Mesothelial cell of epicardium (in vitro differentiated cells): Measurements from ENCODE around the gene B3GNT2. TPM values are rescaled to one million over a fixed set of nuclear protein-coding genes. Genes with fewer than 3 reads are reported as not detected.
"Not testable (repeated sequence)": the region's sequence is repeated elsewhere in the genome, so short reads cannot be mapped to it uniquely, and the experiment has no call there.

Experiments
- DNase-seq, 2 experiments: peaks; one replicate each; pipeline ENCODE4 v3.0.0; 2021; ENCODE audit warnings: low spot score in 2 of 2; ENCODE audit not compliant: unreplicated experiment in 2 of 2
- H3K27ac Mint-ChIP-seq: 2 replicates; pipeline ENCODE4 v1.8.0; 2021; ENCODE audit warnings: mixed read lengths
- H3K27me3 Mint-ChIP-seq: 2 replicates; pipeline ENCODE4 v1.8.0; 2021; ENCODE audit warnings: low read depth, mixed read lengths
- H3K36me3 Mint-ChIP-seq: 2 replicates; pipeline ENCODE4 v1.8.0; 2021; ENCODE audit warnings: mixed read lengths
- H3K4me1 Mint-ChIP-seq: 2 replicates; pipeline ENCODE4 v1.8.0; 2021; ENCODE audit warnings: mixed read lengths
- H3K4me3 Mint-ChIP-seq: 2 replicates; pipeline ENCODE4 v1.8.0; 2021; ENCODE audit warnings: mild to moderate bottlenecking, moderate library complexity, mixed read lengths
- H3K9me3 Mint-ChIP-seq: 2 replicates; pipeline ENCODE4 v1.8.0; 2021; ENCODE audit warnings: mixed read lengths
- CTCF ChIP-seq: fragments of 200-600 bp; sonication (generic); IDR thresholded peaks from one replicate; pipeline ENCODE4 v1.5.0; 2021; ENCODE audit warnings: antibody characterized with exemption; ENCODE audit not compliant: unreplicated experiment
- total RNA-seq: library from RNA; stranded (reverse); gene quantifications from 3 replicates; pipeline ENCODE4 v1.2.1, GENCODE V29; 2021

The B3GNT2 gene
- total RNA-seq, 1 donor from 2014 or later: 24.8 TPM

- no peaks in the 10 kb centered on the region for H3K4me1 Mint-ChIP-seq
- H3K9me3 Mint-ChIP-seq: peaks cover 6% of the 10 kb centered on the region
- no peak for DNase-seq
- TF ChIP-seq CTCF: no peak
- H3K36me3 Mint-ChIP-seq: peaks cover 9% of the 10 kb centered on the region
- H3K27me3 Mint-ChIP-seq: no peaks in the 10 kb centered on the region
- H3K4me3 Mint-ChIP-seq: no peak overlapping the region
- H3K27ac Mint-ChIP-seq: no peak overlapping the region
These were observed 44.6 kb upstream of the B3GNT2 start for GRCh38 chr2:62151306-62151638.

- no peak for TF ChIP-seq CTCF
- H3K27ac Mint-ChIP-seq: no peak overlapping the region
- peaks cover 11% of the 10 kb centered on the region for H3K36me3 Mint-ChIP-seq
- DNase-seq: no peak
- no peaks in the 10 kb centered on the region for H3K4me1 Mint-ChIP-seq
- H3K4me3 Mint-ChIP-seq: no peak overlapping the region
- peaks cover 6% of the 10 kb centered on the region for H3K9me3 Mint-ChIP-seq
- H3K27me3 Mint-ChIP-seq: no peaks in the 10 kb centered on the region
These were observed 43.9 kb upstream of the B3GNT2 start for GRCh38 chr2:62152000-62152399.

- peaks cover 11% of the 10 kb centered on the region for H3K36me3 Mint-ChIP-seq
- H3K27ac Mint-ChIP-seq: no peak overlapping the region
- no peaks in the 10 kb centered on the region for H3K4me1 Mint-ChIP-seq
- no peak for DNase-seq
- H3K9me3 Mint-ChIP-seq: peaks cover 6% of the 10 kb centered on the region
- no peaks in the 10 kb centered on the region for H3K27me3 Mint-ChIP-seq
- H3K4me3 Mint-ChIP-seq: no peak overlapping the region
- TF ChIP-seq CTCF: no peak
These were observed 38.9 kb upstream of the B3GNT2 start for GRCh38 chr2:62156861-62157496.

GRCh38 chr2:62158444-62159121, 37.3 kb upstream of the B3GNT2 start:
- no peak overlapping the region for H3K27ac Mint-ChIP-seq
- no peaks in the 10 kb centered on the region for H3K27me3 Mint-ChIP-seq
- peaks cover 5% of the 10 kb centered on the region for H3K4me1 Mint-ChIP-seq
- peaks cover 6% of the 10 kb centered on the region for H3K36me3 Mint-ChIP-seq
- peaks cover 6% of the 10 kb centered on the region for H3K9me3 Mint-ChIP-seq
- DNase-seq: no peak
- no peak overlapping the region for H3K4me3 Mint-ChIP-seq
- TF ChIP-seq CTCF: no peak

- H3K27ac Mint-ChIP-seq, H3K27me3 Mint-ChIP-seq, H3K4me1 Mint-ChIP-seq, DNase-seq, H3K9me3 Mint-ChIP-seq, H3K36me3 Mint-ChIP-seq, H3K4me3 Mint-ChIP-seq: not testable (repeated sequence)
These were observed 35.2 kb upstream of the B3GNT2 start for GRCh38 chr2:62160691-62161090.

GRCh38 chr2:62163106-62163831, 32.6 kb upstream of the B3GNT2 start:
- H3K4me1 Mint-ChIP-seq: peaks cover 9% of the 10 kb centered on the region
- no peaks in the 10 kb centered on the region for H3K27me3 Mint-ChIP-seq
- no peaks in the 10 kb centered on the region for H3K9me3 Mint-ChIP-seq
- no peak for DNase-seq
- H3K36me3 Mint-ChIP-seq: no peaks in the 10 kb centered on the region
- no peak for TF ChIP-seq CTCF
- H3K4me3 Mint-ChIP-seq: no peak overlapping the region
- no peak overlapping the region for H3K27ac Mint-ChIP-seq
